DND-41 (cell line): ENCODE results near the gene VCAM1.

Experiments
- ATAC-seq: fragments of 200-7000 bp; cut with Tn5 transposase; 3 replicates; pipeline ENCODE4 v1.9.1; 2021; ENCODE audit warnings: low read depth; ENCODE audit not compliant: insufficient read depth
- DNase-seq: peaks from one replicate; pipeline ENCODE4 v3.0.0-alpha.2; 2020
- H2AFZ ChIP-seq: 2 replicates; pipeline ENCODE4 v1.6.0; 2012; ENCODE audit warnings: low read depth, low read length
- H3K27ac ChIP-seq: 2 replicates; pipeline ENCODE4 v1.5.1; 2012; ENCODE audit warnings: low read length, inconsistent platforms
- H3K27me3 ChIP-seq: fragments of 200-600 bp; sonication (generic); 2 replicates; pipeline ENCODE4 v1.6.0; 2012; ENCODE audit warnings: low read length, mild to moderate bottlenecking, inconsistent platforms; ENCODE audit not compliant: insufficient read depth, poor library complexity
- H3K36me3 ChIP-seq: 2 replicates; pipeline ENCODE4 v1.5.1; 2012; ENCODE audit warnings: low read length, inconsistent platforms; ENCODE audit not compliant: insufficient read depth
- H3K4me1 ChIP-seq: 2 replicates; pipeline ENCODE4 v1.5.1; 2012; ENCODE audit warnings: mild to moderate bottlenecking, low read length; ENCODE audit not compliant: insufficient read depth
- H3K4me2 ChIP-seq: 2 replicates; pipeline ENCODE4 v1.6.0; 2012; ENCODE audit warnings: mild to moderate bottlenecking, moderate library complexity, low read length, inconsistent platforms; ENCODE audit not compliant: insufficient read depth
- H3K4me3 ChIP-seq, 2 experiments: fragments of 200-600 bp in 1 of 2; shearing (Covaris generic) in 1 of 2; 2 replicates each; pipeline ENCODE4 v1.5.1; 2012 to 2016; ENCODE audit warnings: inconsistent platforms in 2 of 2, low read length in 2 of 2, mild to moderate bottlenecking in 2 of 2, low read depth in 1 of 2, moderate library complexity in 1 of 2
- H3K79me2 ChIP-seq: 2 replicates; pipeline ENCODE4 v1.6.0; 2012; ENCODE audit warnings: low read length, inconsistent platforms; ENCODE audit not compliant: insufficient read depth
- H3K9ac ChIP-seq: 2 replicates; pipeline ENCODE4 v1.6.0; 2012; ENCODE audit warnings: low read depth, mild to moderate bottlenecking, inconsistent platforms, low read length, moderate library complexity
- H3K9me3 ChIP-seq: 2 replicates; pipeline ENCODE4 v1.5.1; 2012; ENCODE audit warnings: low read length, moderate library complexity, mild to moderate bottlenecking, inconsistent platforms; ENCODE audit not compliant: insufficient read depth, severe bottlenecking
- H4K20me1 ChIP-seq: 2 replicates; pipeline ENCODE4 v1.6.0; 2012; ENCODE audit warnings: low read length; ENCODE audit not compliant: insufficient read depth
- CTCF ChIP-seq: IDR thresholded peaks from 2 replicates; pipeline ENCODE4 v1.5.1; 2012; ENCODE audit warnings: borderline replicate concordance, low read length, moderate library complexity, mild to moderate bottlenecking; ENCODE audit not compliant: poor library complexity, severe bottlenecking; ENCODE audit errors: extremely low read depth
- EZH2 ChIP-seq: IDR thresholded peaks from 3 replicates; pipeline ENCODE4 v1.6.1; 2012; ENCODE audit warnings: borderline replicate concordance, low read depth, mild to moderate bottlenecking, moderate library complexity, low read length, inconsistent platforms; ENCODE audit not compliant: severe bottlenecking

The VCAM1 gene

GRCh38 chr1:100713626-100714025 lies 5.9 kb upstream of the VCAM1 start:
- Histone ChIP-seq H3K9me3 (no peaks in the 10 kb centered on the region), H4K20me1 (no peaks in the 10 kb centered on the region), H3K79me2 (no peaks in the 10 kb centered on the region), H3K27me3 (no peaks in the 10 kb centered on the region), H3K9ac (no peak overlapping the region), H3K36me3 (no peaks in the 10 kb centered on the region), H3K4me1 (peaks cover 17% of the 10 kb centered on the region), H3K27ac (no peak overlapping the region), H3K4me2 (no peak overlapping the region), H2AFZ (no peak overlapping the region), H3K4me3 (no peak overlapping the region)
- ATAC-seq (peak; percentile 47), DNase-seq (no peak)
- TF ChIP-seq EZH2 (no peak), CTCF (no peak)

DNA sequence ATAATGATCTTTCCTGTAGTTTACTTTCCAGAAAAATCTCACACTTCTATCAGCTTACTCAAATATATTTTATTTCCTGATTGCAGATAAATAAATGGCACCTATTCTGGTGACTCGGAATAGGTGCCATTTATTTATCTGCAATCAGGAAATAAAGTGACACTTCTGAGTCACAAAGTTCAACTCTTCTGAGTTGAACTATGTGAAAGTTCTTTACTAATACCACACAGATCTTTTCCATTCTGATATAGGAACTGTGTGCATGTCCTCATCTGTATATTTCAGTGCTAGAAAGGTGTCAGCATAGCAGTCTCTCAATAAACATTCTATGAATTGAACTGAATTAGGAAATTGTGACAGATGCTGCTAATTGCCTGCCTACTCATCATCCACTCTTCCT lies 4.9 kb upstream of the VCAM1 start:
- ATAC-seq (no peak), DNase-seq (no peak)
- Histone ChIP-seq H3K9ac (no peak overlapping the region), H3K27ac (no peak overlapping the region), H3K36me3 (no peaks in the 10 kb centered on the region), H3K27me3 (no peaks in the 10 kb centered on the region), H3K4me2 (no peak overlapping the region), H2AFZ (no peak overlapping the region), H3K9me3 (no peaks in the 10 kb centered on the region), H4K20me1 (no peaks in the 10 kb centered on the region), H3K4me3 (no peak overlapping the region), H3K4me1 (peaks cover 17% of the 10 kb centered on the region), H3K79me2 (no peaks in the 10 kb centered on the region)
- TF ChIP-seq CTCF (no peak), EZH2 (no peak)

DNA sequence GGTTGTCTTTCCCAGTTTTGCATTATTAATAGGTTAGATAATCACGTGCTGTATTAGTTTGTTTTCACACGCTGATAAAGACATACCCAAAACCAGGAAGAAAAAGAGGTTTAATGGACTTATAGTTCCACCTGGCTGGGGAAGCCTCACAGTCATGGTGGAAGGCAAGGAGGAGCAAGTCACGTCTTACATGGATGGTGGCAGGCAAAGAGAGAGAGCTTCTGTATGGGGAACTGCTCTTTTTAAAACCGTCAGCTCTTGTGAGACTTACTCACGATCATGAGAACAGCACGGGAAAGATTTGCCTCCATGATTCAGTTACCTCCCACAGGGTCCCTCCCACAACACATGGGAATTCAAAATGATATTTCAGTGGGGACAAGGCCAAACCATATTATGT lies 2.3 kb upstream of the VCAM1 start:
- no peaks in the 10 kb centered on the region for H3K79me2 ChIP-seq
- H3K9ac ChIP-seq: no peak overlapping the region
- no peak overlapping the region for H3K27ac ChIP-seq
- no peak overlapping the region for H3K4me3 ChIP-seq
- ATAC-seq (no peak), DNase-seq (no peak)
- H3K9me3 ChIP-seq: no peaks in the 10 kb centered on the region
- H2AFZ ChIP-seq: no peak overlapping the region
- no peaks in the 10 kb centered on the region for H3K27me3 ChIP-seq
- peaks cover 13% of the 10 kb centered on the region for H3K4me1 ChIP-seq
- no peak overlapping the region for H3K4me2 ChIP-seq
- H4K20me1 ChIP-seq: no peaks in the 10 kb centered on the region
- H3K36me3 ChIP-seq: no peaks in the 10 kb centered on the region
- TF ChIP-seq EZH2: no peak
- no peak for TF ChIP-seq CTCF

- H3K27me3 ChIP-seq: no peaks in the 10 kb centered on the region
- no peaks in the 10 kb centered on the region for H4K20me1 ChIP-seq
- no peak overlapping the region for H3K27ac ChIP-seq
- H3K79me2 ChIP-seq: no peaks in the 10 kb centered on the region
- ATAC-seq (no peak), DNase-seq (no peak)
- H3K9me3 ChIP-seq: no peaks in the 10 kb centered on the region
- TF ChIP-seq EZH2 (no peak), CTCF (no peak)
- no peaks in the 10 kb centered on the region for H3K4me1 ChIP-seq
- H3K9ac ChIP-seq: no peak overlapping the region
- H3K4me2 ChIP-seq: no peak overlapping the region
- no peaks in the 10 kb centered on the region for H3K36me3 ChIP-seq
- no peak overlapping the region for H3K4me3 ChIP-seq
- no peak overlapping the region for H2AFZ ChIP-seq
Measured at GRCh38 chr1:100718581-100718980, 961 bp upstream of the VCAM1 start.
